Stimulated activated CD4-positive, alpha-beta T cell treated with anti-CD3 and anti-CD28 coated beads, Interleukin-2, amount 100 ng/mL, for 4 hours (primary cell): ENCODE results near the gene UBL4B.
A peak's percentile ranks its signal among the peaks of the same experiment; 100 is the strongest.

Experiments used
- DNase-seq: peaks from one replicate; pipeline ENCODE4 v3.0.0-alpha.2; 2020; ENCODE audit warnings: low read depth

UBL4B gene

DNA sequence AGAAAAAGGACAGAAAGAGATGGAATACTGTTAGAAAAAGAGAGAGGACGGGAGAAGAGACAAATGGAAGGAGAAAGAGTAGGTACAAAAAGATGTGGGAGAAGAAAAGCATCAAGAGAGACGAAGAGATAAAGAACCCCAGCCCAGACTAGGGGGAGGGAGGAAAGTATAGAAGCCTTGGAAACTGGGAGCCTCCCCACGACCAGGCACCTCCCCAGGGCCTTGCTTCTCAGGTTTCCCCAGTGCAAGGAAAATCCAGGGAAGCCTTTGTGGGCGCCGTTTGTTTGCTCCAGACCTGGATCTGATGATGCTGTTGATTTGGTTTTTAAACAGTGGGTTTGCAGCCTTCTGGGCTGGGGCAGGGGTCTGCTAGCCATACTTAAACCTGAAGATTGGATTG, 26.6 kb upstream of the UBL4B start:
- no peak for DNase-seq

DNA sequence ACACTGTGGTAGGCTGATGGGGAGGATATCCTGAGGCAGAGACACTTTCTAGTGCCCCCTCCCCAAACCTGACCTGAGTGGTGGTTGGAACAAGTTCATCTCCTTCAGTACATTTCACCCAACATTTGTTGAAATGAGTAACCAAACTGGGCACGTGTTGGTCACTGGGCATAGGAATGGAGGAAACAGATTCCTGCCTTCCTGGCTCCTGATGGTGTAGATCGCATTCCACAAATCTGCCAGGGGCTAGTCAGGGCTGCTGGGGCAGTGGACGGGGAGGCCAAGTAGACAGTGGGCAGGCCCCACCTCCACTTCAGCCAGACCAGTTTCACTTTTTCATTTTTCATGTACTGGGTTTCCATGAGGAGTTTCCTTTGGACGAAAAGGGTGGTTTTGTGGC, 25.3 kb upstream of the UBL4B start:
- DNase-seq = no peak

DNA sequence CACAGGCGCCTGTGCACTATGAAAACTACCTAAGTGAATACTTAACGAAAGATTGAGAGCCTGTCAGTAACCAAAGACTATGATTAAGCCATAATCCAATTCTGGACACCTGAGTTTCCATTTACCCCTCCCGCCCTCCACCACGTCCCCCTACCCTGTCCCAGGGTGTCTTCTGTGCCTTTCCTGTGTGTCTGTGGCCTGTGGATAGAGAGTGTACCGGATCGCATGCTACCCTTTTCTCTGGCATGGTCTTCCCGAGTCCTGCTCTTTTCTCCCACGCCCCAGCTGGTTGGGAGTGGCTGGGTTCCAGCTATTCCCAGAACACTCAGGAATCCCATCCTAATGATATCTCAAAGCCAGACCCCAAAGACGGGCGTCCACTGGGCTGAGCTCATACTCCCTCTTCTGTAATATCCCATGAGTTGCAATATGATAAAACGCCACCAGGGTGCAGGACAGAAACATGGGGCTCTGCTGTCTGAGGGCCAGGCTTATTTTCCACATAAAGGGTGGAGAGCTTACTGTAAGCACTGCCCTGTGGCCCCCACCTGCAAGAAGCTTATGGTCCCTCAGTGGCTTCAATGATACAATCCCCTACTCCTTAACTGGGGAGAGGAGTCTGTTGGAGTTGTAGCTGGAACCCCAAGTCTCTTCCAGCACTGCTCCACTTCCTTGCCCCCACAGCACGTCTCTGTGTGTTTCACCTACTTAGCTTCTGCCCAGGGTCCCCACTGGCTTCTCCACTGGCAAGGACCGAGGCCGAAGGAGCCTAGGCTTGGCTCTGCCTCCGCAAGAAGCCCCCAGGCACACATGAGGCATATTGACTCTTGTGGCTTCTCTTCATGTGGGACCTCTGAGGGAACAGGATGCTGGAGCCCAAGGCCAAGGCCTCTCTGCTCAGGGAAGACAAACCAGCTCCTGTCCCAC, 24.2 kb upstream of the UBL4B start:
- peak; percentile 30 for DNase-seq

DNA sequence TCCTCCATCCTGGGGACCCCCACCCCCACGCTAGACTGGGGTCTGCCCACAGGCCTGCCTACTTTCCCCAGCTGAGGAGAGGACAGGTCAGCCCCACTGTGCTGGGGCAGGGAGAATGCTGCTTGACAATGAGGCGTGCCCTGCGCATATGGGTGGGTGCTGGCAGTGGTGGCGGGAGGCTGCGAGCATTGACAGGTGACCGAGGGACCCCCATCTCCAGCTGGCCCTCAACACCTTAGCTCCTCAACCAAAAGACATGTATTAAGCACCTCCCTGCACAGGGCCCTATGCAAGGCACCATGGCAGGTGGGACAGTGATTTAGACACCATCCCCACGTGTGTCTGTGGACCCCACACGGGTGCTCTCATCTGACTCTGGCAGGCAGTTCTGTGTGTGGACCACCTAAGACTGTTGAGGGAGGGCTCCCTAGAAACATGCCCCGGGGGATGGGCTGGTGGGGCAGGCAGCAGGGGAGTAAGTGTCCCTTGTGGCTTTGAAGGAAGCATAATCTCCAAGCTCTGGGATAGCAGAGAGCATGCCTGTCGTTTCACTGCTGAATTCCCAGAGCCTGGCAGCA, 23.4 kb upstream of the UBL4B start:
- DNase-seq = no peak

DNA sequence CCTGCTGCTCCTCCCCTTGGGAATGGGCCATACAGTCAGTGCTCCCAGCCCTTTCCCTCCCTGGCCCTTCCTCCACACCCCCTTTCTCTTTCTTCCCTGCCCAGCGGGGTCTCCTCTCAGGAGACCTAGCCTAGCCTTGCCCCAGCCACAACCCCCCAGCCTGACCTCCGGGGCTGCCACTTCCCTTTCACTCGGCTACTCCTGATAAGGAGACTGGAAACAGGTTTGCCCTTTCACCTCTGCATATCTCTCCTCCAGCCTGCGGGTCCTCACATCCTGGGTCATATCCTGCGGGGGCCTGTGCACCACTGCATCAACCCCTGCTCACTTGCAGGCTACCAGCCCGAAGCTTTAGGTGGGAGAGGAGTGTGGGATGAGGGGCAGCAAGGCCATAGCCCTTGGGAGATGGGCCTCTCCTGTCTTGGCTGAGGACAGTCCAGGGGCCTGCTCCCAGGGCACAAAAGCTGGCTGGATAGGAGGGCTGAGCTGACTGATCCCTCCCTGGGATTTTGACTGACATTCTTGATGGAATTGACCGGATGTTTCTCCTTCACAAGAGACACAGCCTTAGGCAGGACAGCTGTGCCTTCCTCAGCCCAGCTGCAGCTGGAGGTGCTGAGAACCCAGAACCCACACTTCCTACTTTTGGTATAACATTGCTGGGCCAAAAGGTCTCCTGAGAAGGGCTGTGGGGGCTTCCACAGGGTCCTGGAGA, 22.5 kb upstream of the UBL4B start:
- DNase-seq = no peak

DNA sequence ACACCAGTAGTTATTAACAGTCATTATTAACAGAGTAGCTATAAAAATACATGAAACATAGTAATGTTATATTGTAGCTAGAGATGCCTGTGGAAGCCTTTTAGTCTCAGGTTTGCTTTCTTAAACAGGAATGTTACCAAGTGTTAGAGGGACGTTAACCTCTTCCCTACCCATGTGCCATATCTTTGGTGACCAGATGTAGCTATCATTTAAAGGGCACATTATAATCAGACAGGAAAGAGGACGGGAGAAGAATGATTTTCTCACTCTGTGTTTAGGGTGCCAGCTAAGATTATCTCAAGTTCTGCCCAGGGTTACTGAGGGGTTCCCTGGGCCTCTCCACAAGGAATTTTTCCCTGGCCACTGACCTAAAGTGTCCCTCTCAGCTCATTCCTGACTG, 20.9 kb upstream of the UBL4B start:
- DNase-seq = no peak

DNA sequence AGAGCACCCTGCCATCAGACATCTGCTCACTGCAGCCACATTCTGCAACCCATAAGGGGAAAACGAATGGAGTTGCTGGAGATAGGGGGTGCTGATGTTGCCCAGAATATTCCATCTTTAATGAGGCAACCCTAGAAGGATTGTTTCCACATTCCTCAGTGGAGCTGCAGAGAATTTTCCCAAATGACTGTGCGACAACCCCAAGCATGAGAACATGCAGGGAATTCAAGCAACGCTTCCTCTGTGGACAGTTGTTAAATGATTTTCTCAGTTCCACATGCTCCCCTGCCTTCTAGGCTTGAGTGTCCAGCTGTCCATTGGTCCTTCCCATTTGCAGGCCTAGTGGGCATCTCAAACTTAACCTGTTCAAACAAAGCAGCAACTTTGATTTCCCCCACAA, 20.5 kb upstream of the UBL4B start:
- no peak for DNase-seq

DNA sequence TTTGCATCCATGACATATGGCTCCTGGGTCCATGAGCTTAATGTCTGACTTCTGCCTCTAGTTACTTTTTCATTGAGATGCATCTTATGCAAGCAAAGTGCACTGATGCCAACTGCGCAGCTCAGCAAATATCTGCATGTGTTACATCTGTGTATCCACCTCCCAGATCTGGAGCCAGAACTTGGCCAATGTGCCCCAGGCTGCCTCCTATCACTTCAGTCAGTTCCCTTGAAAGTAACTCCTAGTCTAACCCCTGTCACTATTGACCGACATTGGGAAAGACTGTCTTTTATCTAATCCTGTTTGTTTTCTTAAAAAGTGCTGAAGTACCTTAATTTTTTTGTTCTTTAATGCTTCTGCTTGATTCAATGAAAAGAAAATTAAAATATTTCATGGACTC, 19.3 kb upstream of the UBL4B start:
- no peak for DNase-seq

DNA sequence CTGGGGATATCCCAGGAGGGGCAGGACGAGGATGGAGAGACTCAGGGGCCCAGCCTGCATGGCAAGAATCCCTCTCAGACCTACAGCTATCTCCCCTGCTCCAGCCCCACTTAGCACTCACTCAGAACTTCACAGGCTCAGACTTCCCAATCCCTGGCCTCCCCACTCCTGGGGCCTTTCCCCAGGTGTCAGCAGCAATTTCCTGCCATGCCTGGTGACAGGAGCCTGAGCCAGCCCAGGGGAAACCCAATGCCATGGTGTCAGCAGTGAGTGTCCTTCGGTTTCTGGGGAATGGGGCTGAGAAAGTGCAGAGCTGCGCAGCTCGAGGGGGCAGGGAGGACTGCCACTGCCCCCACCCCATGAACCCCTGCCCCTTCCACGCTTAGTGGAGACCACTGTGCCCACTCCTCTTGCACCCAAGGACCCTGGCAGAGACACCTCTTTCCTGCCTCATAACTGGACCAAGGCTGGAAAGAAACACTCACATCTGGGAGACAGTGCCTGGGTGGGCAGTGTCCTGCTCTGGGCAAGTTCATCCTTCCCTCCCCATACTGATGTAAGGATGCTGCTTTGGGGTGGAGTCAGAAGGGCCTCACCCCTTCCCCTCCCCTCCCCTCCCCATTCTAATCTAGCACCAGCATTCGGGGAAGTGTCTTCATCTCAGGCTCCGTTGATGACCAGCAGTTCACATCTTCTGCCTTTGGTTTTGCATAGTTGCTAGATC, 17.1 kb upstream of the UBL4B start:
- DNase-seq = no peak

DNA sequence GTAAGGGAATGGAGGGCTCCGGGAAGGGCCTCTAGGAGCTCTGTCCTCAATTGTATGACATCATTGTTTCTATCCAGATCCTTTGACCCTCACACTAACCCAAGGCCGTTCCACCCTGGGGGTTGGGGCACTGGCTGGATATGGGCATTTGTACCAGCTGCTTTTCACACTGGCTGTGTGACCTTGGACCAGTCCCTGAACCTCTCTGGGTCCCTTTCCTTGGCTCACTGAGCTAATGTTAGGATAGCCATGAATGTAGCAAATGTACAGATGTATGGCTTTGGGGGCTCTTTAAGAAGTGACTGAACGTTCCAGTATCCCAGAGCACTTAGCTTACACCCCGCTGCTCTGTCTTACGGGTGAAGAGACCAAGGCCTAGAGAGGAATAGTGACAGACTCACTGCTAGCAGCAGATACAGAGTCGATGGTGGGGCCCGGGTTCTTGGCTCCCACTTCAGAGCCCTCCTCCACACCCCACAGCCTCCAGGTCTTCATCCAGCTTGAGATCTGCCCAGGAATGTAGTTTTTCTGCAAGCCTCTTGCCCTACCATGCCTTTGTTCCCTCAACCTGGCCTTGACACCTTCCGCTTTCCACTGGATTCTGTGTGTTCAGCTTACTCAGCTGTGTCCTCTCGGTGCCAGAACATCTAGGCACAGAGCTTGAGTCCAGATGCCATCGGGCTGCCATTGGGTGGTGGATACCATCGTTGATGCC, 14.6 kb upstream of the UBL4B start:
- no peak for DNase-seq

DNA sequence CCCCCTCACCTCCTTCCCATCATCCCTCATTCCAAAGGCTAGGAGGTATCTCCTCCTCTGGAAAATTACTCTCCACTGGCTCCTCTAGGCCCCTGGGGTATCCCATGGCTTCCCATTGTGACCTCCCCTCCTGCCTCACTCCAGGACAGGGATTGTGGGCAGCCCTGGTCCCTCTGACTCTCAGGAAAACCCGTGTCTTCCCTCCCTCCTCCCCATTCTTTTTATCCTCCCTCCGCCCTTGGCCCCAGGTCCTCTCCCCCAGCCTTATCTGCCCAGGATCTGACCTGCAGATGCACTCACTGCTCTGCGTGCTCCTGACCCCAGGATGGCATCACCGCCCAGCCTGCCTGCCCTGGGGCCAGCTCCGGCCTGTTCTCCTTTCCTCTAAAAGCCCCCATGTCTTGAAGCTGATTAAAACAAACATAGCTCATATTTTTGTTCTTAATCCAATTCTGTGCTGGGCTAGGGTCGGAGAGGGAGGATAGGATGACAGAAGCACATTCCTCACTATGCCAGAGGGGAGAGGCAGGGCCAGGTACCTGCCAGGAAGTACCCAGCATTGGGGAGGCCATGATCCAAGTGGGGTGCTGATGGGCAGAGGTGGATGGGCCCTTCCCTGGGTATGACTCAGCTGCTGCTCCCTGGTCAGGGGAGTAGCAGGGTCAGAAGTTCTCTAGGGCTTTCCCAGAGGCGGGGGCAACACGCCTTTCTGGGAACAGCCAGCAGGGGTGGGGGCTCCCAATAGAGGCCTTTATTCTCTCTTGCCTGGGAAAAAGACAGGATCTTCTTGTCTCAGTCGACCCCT, 13.8 kb upstream of the UBL4B start:
- no peak for DNase-seq

DNA sequence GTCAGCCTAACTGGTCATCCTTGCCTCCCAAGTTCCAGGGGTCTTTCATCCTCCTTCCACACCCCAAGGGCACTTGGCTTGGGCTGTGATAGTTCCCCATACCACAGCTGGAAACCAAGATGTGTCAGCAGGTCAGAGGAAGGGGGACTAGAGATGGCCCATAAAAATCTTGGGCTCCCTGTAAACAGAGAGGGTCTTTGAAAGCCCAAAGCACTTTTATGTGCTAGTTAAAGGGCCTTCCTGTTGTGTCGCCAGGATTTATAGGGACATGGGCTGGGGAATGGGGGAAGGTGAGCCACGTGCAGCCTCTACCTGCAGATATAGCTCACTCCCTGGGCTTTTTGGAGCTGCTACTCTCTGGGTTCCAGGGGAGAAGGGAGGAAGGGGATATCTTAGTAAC, 11.9 kb upstream of the UBL4B start:
- no peak for DNase-seq

DNA sequence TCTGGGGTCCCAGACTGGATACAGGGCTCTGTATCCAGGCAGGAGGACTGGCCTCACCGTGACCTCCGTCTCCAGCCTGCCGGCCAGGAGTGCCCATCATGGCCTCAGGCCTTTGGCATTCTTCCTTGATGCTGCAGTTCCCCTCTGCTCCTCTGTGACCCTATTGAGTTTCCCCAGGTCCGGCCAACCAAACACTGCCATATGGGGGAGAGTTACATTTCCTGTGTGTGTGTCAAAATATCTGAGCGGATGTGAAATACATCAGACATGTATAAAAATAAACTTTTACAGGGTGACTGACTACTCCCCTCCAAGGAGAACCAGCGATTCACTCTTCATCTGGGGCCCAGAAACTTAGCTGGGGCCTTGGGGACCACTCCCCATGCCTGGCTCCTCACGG, 10.2 kb upstream of the UBL4B start:
- no peak for DNase-seq

DNA sequence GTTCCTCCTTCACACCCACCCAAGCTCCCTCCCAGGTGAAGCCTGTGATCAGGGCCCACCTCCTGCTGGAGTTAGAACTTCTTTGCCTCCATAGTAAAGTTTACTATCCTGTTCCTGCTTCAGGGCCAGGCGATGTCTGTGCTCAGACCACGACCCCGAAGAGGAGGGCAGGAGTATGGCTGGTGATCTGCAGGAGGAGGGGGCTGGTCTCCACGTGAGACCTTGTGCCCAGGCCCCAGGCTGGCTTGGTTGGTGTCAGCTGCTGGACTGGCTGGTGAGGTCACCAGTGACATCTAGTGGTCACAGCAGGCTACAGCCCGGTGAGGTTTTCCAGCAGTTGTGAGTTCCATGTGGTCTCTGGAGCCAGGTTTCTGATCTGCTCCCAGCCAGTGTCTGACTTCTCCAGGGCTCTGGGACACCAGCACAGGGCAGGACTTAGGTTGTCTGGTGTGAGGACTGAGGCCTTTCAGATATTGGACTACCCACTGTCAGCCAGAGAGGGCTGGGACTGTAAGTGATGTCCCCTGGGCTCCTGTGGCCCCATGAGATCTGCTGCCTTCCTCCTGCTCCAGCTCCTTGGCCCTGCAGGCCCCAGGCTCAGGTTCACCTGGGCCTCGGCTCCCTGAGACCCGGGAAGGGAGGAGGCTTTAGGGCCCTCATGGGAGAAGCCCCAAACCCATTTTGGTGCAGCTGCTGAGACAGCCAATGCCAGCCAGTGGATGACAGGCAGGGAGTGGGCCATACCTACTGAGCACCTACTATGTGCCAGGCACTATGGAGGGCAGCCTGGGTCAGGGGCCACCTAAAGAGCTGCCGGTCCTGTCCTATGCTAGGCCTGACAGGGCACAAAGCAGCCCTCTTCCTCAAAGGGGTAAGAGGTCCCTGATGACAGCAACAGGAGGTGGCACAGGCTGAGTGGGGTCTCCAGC, 6.0 kb upstream of the UBL4B start:
- DNase-seq = peak; percentile 45

DNA sequence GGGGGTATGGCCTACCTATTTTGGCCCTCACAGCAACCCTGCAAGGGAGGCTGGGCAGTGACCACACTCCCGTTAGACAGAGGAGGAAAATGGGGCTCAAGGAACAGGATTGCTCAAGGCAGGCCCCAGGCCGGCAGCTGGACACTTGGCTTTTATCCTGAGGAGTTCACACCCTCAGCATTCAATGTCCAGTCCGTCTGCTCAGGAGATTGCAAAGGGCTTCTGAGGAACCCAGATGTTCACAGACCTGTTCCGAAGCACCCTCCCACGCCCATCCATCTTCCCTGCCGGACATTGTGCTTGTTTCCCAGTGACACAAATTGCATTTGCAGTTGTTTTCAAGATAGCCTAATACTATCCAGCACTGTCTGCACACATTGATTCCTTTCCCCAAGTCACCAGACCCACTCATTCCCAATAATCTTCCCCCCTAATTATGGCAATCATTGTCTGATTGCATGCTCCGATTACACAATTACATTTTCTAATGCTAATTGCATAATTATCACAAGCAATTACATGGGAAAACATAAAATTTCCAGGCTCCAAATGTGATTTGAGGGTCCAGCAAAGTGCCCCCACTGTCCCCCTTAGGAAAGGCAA, 4.3 kb upstream of the UBL4B start:
- no peak for DNase-seq

DNA sequence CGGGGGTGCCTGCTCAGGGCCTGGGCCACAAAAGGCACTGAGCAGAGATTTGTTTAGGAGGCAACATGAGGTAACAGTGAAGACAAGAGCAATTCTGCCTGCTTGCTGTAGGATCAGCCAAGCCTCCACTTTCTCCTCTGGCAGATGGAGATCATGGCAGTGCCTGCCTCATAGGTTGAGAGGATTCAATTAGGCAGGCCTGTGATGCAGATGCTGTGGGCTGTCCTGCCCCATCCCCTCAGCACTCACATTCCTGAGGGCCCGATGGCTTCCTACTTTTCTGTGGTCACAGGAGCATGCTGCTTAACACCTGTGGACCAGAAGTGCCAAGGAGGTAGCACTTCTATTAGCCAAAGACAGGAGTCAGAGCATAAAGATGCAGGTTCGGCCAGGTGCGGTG, 1.2 kb upstream of the UBL4B start:
- DNase-seq = no peak

DNA sequence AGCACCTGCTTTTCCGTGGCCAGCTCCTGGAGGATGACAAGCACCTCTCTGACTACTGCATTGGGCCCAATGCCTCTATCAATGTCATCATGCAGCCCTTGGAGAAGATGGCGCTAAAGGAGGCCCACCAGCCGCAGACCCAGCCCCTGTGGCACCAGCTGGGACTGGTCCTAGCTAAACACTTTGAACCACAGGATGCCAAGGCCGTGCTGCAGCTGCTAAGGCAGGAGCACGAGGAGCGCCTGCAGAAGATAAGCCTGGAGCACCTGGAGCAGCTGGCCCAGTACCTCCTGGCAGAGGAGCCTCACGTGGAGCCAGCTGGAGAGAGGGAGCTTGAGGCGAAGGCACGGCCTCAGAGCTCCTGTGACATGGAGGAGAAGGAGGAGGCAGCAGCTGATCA, 413 bp downstream of the UBL4B start:
- DNase-seq = no peak

DNA sequence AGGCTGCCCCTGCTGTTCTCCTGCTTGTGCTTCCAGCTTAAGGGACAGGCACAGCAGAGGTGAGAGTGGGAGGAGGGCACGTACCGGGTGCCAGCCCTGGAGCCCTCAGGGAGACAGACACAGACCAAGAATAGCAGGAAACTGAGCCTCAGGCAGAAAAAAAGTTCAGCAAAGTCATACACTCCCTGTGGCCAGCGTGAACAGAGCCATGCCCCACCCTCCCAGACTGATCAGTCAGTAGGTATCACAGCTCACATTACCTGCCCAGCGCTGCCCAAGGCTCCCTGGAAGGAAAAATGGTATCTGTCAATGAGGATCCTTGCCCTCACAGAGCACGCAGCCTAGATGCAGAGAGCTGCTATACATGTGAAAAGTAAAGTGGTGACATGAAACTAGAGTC, 1.3 kb downstream of the UBL4B start:
- DNase-seq = no peak

DNA sequence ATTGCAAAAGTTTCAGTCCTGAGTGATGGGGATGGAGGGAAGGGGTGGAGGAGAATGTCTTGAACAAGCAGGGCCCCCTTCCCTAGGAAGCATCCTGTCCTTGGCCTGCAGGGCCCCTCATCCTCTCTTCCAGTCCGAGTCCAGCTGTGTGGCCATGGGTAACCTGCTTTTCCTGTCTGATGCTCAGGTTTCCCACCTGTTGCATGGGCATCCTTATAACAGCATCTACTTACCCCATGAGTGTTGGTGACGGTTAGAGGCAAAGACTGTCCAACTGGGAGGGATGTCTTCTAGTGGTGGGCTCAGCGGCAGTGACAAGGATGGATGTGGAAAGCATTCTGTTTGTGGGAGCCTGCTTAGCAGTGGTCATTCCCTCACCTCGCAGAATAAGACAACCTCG, 1.9 kb downstream of the UBL4B start:
- no peak for DNase-seq

DNA sequence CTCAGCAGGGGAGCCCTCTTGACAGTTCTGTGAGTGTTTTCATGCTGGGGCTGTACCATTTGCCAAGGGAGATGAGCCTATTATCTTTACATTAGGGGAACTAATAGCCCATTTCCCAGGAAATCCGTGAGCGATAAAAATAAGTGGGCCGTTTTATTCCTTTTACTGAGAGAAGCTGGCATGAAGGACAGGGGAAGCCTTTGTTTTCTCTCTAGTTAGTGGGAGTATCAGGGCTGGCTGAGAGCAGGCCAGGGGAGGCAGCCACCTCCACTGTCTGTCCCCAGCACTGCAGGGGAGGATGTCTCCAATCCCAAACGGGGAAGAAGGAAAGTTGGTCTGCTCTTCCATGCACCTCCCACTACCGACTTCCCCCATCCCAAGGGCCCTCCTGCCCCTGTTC, 2.5 kb downstream of the UBL4B start:
- DNase-seq = no peak
